NCI-H526 (cell line): ENCODE measurements around the gene BTN2A1.
"Not testable (repeated sequence)": the region's sequence is repeated elsewhere in the genome, so short reads cannot be mapped to it uniquely, and the experiment has no call there.

Experiments used
- DNase-seq, 2 experiments: peaks; one replicate each; lab custom pipeline; 2025; lab: John Stamatoyannopoulos, UW

BTN2A1 gene

DNA sequence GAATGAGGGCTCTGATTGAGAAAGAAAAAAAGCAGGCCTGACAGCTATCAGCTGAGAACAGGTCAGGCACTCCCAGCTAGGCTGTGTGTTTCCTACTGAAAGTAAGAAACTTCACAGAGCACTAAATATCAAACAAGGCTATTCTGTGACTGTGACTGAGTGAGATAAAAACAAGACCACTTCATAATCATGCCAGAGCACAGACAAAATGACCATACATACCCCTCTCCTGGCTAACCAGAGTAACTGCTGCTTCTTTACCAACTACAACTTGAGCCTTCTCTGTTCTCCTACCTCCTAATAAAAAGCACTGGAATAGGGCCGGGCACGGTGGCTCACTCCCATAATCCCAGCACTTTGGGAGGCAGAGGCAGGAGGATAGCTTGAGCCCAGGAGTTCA, 35.5 kb downstream of the BTN2A1 start:
- DNase-seq = no peak

DNA sequence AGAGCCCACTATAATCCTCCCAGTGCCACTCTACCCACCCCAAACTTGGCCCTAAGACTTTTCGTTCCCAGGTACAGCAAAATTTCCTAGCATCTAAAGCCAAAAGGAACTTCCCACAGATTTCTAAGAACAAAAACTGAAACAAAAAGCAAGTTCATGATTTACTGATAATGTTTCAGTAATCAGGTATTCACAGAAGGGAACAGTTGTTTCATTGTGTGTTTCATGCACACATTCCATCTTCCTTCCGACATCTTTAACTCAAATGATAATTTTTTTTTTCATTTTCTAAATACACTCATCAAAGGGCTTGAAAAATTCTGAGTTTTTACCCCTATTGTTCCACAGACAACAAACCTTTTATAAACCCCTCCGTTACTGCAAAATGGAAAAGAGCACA, 36.4 kb downstream of the BTN2A1 start:
- no peak for DNase-seq

DNA sequence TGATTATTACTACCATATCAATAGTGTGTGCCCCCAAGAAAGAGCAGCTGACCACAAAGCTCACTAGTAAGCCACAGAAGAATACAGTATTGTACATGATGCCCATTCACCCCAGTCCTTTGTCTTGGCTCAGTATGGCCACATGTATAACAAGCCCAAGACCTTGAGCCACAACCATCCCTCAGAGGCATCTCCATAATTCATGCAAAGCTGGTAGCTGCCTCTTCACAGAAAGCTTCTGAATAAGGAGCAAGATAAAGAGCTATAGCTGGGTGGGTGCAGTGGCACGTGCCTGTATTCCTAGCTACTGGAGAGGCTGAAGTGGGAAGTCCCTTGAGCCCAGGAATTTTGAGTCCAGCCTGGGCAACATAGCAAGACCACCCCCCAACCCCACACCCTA, 37.5 kb downstream of the BTN2A1 start:
- no peak for DNase-seq

DNA sequence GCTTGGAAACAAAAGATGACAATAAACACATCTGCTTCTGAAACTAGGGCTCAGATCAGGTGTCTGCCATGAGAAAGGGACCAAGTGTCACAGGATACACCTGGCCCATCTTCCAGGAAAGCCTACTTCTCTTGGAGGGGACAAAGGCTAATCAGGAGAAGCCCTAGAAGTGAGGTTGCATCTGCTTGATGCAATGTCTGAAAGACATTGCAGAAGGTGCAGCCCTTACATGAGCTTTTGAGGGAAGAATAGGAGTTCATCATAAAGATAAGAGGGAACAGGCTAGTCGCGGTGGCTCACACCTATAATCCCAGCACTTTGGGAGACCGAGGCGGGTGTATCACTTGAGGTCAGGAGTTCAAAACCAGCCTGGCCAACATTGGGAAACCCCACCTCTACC, 39.9 kb downstream of the BTN2A1 start:
- no peak for DNase-seq

DNA sequence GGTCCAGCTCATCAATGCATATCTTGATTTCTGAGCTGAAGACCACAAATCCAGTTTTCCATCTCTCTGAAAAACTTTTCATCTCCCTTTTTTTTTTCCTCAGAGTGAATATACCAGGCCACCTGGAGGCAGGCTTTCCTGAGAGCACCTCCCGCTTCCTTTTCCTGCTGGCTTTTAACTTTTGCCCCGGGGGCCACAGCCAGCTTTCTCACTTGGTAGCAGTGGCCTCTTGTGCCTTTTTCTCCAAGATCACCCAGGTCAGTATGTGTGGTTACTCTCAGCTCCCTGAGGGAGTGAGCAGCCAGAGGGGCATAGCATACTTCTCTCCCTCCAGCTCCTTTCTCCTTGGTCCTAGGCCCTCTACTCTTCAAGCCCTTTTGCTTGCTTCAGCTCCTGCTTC, 42.3 kb downstream of the BTN2A1 start, which contains the start of gene BTN1A1:
TSS of gene BTN1A1 (plus strand) at position 202 of the 400 bp plus-strand sequence. CDS start 984 bp downstream, outside the sequence.
- no peak for DNase-seq

DNA sequence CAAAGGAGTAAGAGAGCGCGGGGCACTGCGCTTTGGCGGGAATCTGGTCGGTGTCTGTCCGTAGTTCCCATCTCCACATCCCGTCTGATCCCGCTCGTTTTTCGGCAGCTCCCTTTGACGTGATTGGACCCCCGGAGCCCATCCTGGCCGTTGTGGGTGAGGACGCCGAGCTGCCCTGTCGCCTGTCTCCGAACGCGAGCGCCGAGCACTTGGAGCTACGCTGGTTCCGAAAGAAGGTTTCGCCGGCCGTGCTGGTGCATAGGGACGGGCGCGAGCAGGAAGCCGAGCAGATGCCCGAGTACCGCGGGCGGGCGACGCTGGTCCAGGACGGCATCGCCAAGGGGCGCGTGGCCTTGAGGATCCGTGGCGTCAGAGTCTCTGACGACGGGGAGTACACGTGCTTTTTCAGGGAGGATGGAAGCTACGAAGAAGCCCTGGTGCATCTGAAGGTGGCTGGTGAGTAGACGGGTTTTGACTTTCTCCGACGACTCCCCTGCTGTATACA, 43.8 kb downstream of the BTN2A1 start:
- DNase-seq = peak; percentile 10 to 72

DNA sequence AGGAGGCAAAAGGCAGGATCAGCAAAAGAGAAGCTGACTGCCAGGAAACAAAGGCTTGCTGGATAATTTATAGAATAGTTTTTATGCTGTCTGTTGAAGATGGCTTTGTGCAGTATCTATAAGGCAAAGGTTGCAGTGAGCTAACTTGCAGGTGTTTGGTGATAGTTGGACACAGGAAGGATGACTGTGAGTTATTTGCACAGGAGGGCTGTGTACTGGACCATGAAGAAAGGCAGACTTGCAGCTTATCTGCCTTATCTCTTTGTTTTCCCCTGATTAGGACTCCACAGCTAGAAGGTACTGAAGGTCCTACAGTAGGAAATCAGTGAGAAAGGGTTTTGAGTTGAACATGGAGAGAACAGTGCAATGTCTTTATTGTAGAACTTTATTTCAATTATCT, 44.4 kb downstream of the BTN2A1 start:
- DNase-seq = peak; percentile 72

DNA sequence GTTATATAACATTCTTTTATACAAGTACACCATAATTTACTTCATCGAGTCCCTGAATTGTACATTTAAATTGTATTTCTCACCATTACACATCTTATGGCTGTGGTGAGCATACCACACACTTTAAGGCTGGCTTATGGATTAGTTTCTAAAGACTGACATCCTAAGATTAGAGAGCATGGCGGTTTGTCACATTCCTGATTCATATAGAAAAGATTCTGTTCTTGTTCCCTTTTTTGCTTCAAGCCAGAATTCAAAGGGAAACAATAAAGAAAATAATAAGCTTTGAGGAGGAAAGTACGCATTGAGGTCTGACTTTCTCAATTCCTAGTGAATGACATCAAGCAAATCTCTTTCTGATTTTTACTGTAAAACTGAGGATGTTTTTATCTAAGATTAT, 44.9 kb downstream of the BTN2A1 start:
- DNase-seq = no peak

DNA sequence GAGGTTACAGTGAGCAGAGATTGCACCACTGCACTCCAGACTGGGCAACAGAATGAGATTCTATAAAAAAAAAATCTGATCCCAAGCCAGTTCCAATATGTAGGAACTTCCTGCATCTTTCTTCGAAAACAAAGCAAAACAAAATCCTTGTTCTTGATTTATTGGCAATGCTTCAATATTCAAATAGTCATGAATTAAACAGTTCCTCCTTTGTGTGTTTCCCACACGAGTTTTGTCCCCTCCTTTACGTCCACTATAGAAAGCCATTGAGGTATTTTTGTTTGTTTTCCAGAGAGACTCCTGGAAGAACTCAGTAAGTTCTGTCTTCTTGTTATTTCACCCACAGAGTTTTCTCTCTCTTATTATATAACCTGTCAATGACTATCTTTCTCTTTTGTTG, 49.9 kb downstream of the BTN2A1 start:
- no peak for DNase-seq

DNA sequence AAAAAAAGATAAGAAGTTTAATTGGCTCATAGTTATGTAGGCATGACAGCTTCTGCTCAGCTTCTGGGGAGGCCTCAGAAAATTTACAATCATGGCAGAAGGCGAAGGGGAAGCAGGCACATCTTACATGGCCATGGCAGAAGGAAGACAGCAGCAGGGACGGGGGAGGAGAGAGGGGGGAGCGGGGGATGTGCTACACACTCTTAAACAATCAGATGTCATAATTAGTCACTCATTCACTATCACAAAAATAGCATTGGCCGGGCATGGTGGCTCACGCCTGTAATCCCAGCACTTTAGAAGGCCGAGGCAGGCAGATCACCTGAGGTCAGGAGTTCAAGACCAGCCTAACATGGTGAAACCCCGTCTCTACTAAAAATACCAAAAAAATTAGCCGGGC, 53.3 kb downstream of the BTN2A1 start:
- not testable (repeated sequence) for DNase-seq

DNA sequence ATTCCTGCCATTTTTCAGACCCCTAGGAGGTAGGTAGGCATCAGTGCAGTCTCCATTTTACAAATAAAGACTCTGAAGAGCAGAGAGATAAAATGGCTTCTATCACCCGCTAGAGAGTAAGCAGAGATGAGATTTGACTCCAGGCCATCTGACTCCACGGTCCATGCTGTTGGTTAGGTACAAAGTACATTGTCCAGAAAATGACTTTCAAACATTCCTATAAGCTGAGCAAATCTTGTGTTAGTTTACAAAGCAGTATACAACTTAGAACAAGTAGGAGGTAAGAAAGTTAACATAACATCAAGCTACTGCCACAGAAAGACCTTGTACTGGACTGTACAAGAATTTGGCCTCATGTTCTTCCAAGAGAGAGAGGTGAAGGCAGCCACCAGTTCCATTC, 57.2 kb downstream of the BTN2A1 start:
- no peak for DNase-seq

DNA sequence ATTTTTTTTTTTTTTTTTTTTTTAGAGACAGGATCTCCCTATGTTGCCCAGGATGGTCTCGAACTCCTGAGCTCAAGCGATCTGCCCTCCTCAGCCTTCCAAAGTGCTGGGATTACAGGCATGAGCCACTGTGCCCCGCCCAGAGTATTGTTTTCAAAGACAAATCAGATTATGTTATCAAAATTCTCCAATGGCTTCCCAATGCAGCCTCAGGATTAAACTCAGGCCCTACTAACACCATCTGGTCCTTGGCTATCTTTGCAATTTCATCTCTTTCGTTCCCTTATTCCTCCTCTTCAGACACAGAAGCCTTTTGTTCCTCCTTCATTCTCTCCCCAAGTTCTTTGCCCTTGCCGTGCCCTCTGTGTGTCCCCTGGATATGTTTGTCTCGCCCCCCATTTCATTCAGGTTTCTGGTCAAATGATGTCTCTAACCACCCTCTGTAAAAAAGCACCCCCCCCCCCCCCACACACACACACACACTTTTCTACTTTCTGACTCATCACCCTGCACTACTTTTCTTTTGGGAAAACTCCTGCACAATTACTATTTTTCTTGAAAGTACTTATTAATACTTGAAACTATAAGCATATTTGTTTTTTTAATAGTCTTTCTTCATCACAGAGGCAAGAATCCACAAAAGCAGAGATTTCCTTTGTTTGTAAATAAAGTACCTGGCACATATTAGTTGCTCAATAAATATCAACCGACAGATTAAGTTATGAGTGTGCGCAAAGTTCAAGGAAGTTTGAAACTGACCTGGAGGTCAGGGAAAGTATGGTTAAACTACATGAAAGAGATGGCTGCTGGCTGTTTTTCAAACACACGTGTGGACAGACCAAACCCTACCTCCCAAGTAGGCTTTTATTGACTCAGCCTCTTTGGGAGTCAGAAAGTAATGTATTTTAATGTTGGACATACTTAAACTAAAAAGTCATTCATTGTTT, 59.0 kb downstream of the BTN2A1 start:
- no peak for DNase-seq
